HCT116 (cell line): Measurements from ENCODE around the gene C2. TPM values are rescaled to one million over a fixed set of nuclear protein-coding genes. Genes with fewer than 3 reads are reported as not detected.
A peak's percentile ranks its signal among the peaks of the same experiment; 100 is the strongest.

Experiments
- ATAC-seq: fragments of 200-7000 bp; cut with Tn5 transposase; 2 replicates; pipeline ENCODE4 v1.9.1; 2020; ENCODE audit warnings: mild to moderate bottlenecking, moderate library complexity
- BruUV-seq: library from RNA; stranded (reverse); fragments of 400-500 nt; replicated peaks from 2 replicates; lab custom pipeline; 2021; lab: Mats Ljungman, UMichigan
- CTCF ChIA-PET: fragments of 300-600 bp; sonication (Branson Sonifier 250); formaldehyde crosslinking; loops from one replicate; lab custom pipeline; 2021; ENCODE audit warnings: antibody characterized with exemption; lab: Charles Lee
- POLR2A ChIA-PET: fragments of 300-600, 350-600 bp; sonication (Branson Sonifier 250); formaldehyde crosslinking; loops from one replicate; lab custom pipeline; 2021; ENCODE audit warnings: antibody characterized with exemption; lab: Charles Lee
- RAD21 ChIA-PET, 2 experiments: fragments of 300-600 bp; sonication (Branson Sonifier 250); formaldehyde crosslinking; loops; one replicate each; lab custom pipeline; 2023; ENCODE audit warnings: low total read pairs in 2 of 2; ENCODE audit not compliant: uncharacterized antibody in 2 of 2, unreplicated experiment in 2 of 2, low non-redundant PET in 1 of 2; lab: Charles Lee
- DNase-seq: peaks from one replicate; pipeline ENCODE4 v3.0.0-alpha.2; 2010; ENCODE audit warnings: low read depth, low spot score
- H2AFZ ChIP-seq: fragments of 200-600 bp; shearing (Covaris generic), sonication (generic); 2 replicates; pipeline ENCODE4 v1.6.1; 2017; ENCODE audit warnings: low read depth, mixed run types, mixed read lengths, antibody characterized with exemption, low read length; ENCODE audit not compliant: poor library complexity, severe bottlenecking
- H3K27ac ChIP-seq: 2 replicates; pipeline ENCODE4 v1.5.1; 2012; ENCODE audit warnings: low read depth, low read length
- H3K27me3 ChIP-seq: fragments of 200-600 bp; sonication (generic); 2 replicates; pipeline ENCODE4 v1.6.1; 2016; ENCODE audit warnings: mixed run types, low read length, mixed read lengths; ENCODE audit not compliant: insufficient read depth
- H3K36me3 ChIP-seq, 2 experiments: fragments of 200-500 bp in 1 of 2; fragments of 200-600 bp in 1 of 2; sonication (Bioruptor generic) in 1 of 2; sonication (generic) in 1 of 2; 2 replicates each; pipeline versions ENCODE4 v1.5.1 to v1.6.1; 2014 to 2016; ENCODE audit warnings: low read length in 2 of 2, inconsistent platforms in 1 of 2, mixed read lengths in 1 of 2, mixed run types in 1 of 2; ENCODE audit not compliant: insufficient read depth in 2 of 2, control insufficient read depth in 1 of 2
- H3K4me1 ChIP-seq, 2 experiments: fragments of 200-600 bp in 1 of 2; sonication (generic) in 1 of 2; 2 replicates each; pipeline versions ENCODE4 v1.5.1 to v1.6.1; 2012 to 2017; ENCODE audit warnings: low read length in 2 of 2, inconsistent platforms in 1 of 2, mild to moderate bottlenecking in 1 of 2, mixed read lengths in 1 of 2, mixed run types in 1 of 2, moderate library complexity in 1 of 2; ENCODE audit not compliant: insufficient read depth in 2 of 2, control insufficient read depth in 1 of 2
- H3K4me2 ChIP-seq: fragments of 200-600 bp; sonication (generic); 2 replicates; pipeline ENCODE4 v1.6.1; 2017; ENCODE audit warnings: mixed run types, low read length, mixed read lengths
- H3K4me3 ChIP-seq, 2 experiments: fragments of 200-600 bp in 1 of 2; sonication (generic) in 1 of 2; replicated peaks in 1 of 2; 2 replicates each; pipeline ENCODE4 v1.5.1; 2011 to 2016; ENCODE audit warnings: low read length in 2 of 2, control low read depth in 1 of 2, low read depth in 1 of 2, mild to moderate bottlenecking in 1 of 2, mixed read lengths in 1 of 2, mixed run types in 1 of 2
- H3K79me2 ChIP-seq: fragments of 200-600 bp; sonication (generic); 2 replicates; pipeline ENCODE4 v1.6.1; 2017; ENCODE audit warnings: mild to moderate bottlenecking, mixed run types, low read length, moderate library complexity, mixed read lengths; ENCODE audit not compliant: insufficient read depth
- H3K9ac ChIP-seq: fragments of 200-600 bp; sonication (generic); 2 replicates; pipeline ENCODE4 v1.6.1; 2016; ENCODE audit warnings: low read length, mixed read lengths
- H3K9me2 ChIP-seq: fragments of 200-600 bp; sonication (generic), shearing (Covaris generic); 2 replicates; pipeline ENCODE4 v1.6.1; 2017; ENCODE audit warnings: mixed run types, mild to moderate bottlenecking, moderate library complexity; ENCODE audit not compliant: insufficient read depth
- H3K9me3 ChIP-seq, 2 experiments: fragments of 200-500 bp in 1 of 2; fragments of 200-600 bp in 1 of 2; sonication (Bioruptor generic) in 1 of 2; sonication (generic) in 1 of 2; 2 replicates each; pipeline ENCODE4 v1.6.1; 2014 to 2017; ENCODE audit warnings: low read length in 2 of 2, mixed read lengths in 2 of 2, inconsistent platforms in 1 of 2, low read depth in 1 of 2, mild to moderate bottlenecking in 1 of 2, mixed run types in 1 of 2, moderate library complexity in 1 of 2; ENCODE audit not compliant: control insufficient read depth in 1 of 2, insufficient read depth in 1 of 2
- H4K20me1 ChIP-seq: fragments of 200-600 bp; sonication (generic), shearing (Covaris generic); 2 replicates; pipeline ENCODE4 v1.6.1; 2017; ENCODE audit warnings: mixed run types, mild to moderate bottlenecking, moderate library complexity; ENCODE audit not compliant: insufficient read depth
- CBX3 ChIP-seq: IDR thresholded peaks from 2 replicates; pipeline ENCODE4 v1.6.1; 2012; ENCODE audit warnings: low read depth
- EGR1 ChIP-seq: IDR thresholded peaks from 2 replicates; pipeline ENCODE4 v1.6.1; 2012; ENCODE audit warnings: low read depth
- ELF1 ChIP-seq: IDR thresholded peaks from 2 replicates; pipeline ENCODE4 v1.6.1; 2012; ENCODE audit warnings: low read depth, borderline replicate concordance
- EZH2 ChIP-seq: fragments of 200-600 bp; sonication (generic); IDR thresholded peaks from 2 replicates; pipeline ENCODE4 v1.6.1; 2017; ENCODE audit warnings: antibody characterized with exemption, mixed run types
- EZH2phosphoT487 ChIP-seq: fragments of 200-600 bp; IDR thresholded peaks from 2 replicates; pipeline ENCODE4 v1.6.1; 2018; ENCODE audit warnings: antibody characterized with exemption, borderline replicate concordance
- JUND ChIP-seq: IDR thresholded peaks from 2 replicates; pipeline ENCODE4 v1.6.1; 2012
- POLR2AphosphoS5 ChIP-seq: IDR thresholded peaks from 2 replicates; pipeline ENCODE4 v1.6.1; 2011; ENCODE audit warnings: mild to moderate bottlenecking, low read depth, low read length, moderate library complexity
- SIN3A ChIP-seq: IDR thresholded peaks from 2 replicates; pipeline ENCODE4 v1.6.1; 2012; ENCODE audit warnings: low read depth
- SRF ChIP-seq: IDR thresholded peaks from 2 replicates; pipeline ENCODE4 v1.6.1; 2012; ENCODE audit warnings: low read depth
- TCF7L2 ChIP-seq: IDR thresholded peaks from 2 replicates; pipeline ENCODE4 v1.7.0; 2011; ENCODE audit warnings: borderline replicate concordance, inconsistent platforms; ENCODE audit not compliant: insufficient read depth, insufficient read length; ENCODE audit errors: extremely low read depth
- YY1 ChIP-seq: IDR thresholded peaks from 2 replicates; pipeline ENCODE4 v1.6.1; 2011; ENCODE audit warnings: low read length, low read depth, moderate library complexity, mild to moderate bottlenecking; ENCODE audit not compliant: insufficient replicate concordance; ENCODE audit errors: extremely low read depth
- ZFX ChIP-seq: fragments of 450-650 bp; IDR thresholded peaks from 2 replicates; pipeline ENCODE4 v1.6.1; 2017
- ZNF274 ChIP-seq: fragments of 200-500 bp; sonication (Bioruptor generic); IDR thresholded peaks from 2 replicates; pipeline ENCODE4 v1.6.1; 2014; ENCODE audit warnings: mild to moderate bottlenecking, low read depth, low read length, inconsistent platforms
- intact Hi-C: fragments of 100-400 bp; cut with micrococcal nuclease; formaldehyde crosslinking; loops from 2 replicates; pipeline ENCODE4 v1.10.0; 2022
- total RNA-seq: library from RNA; stranded (reverse); gene quantifications from one replicate; pipeline ENCODE4 v1.2.1, GENCODE V29; 2021; ENCODE audit not compliant: unreplicated experiment
- TF ChIP-seq, protein P1 (sequence below), 3 experiments: fragments of 200-600 bp in 1 of 3; sonication (generic) in 1 of 3; IDR thresholded peaks in 2 of 3; conservative IDR thresholded peaks in 1 of 3; 2 replicates each; pipeline ENCODE4 v1.5.1; 2012 to 2017; ENCODE audit warnings: low read depth in 2 of 3, low read length in 2 of 3, antibody characterized with exemption in 1 of 3, borderline replicate concordance in 1 of 3, control low read depth in 1 of 3, mild to moderate bottlenecking in 1 of 3, mixed read lengths in 1 of 3, mixed run types in 1 of 3, moderate library complexity in 1 of 3; ENCODE audit not compliant: insufficient read depth in 1 of 3

C2 gene
- total RNA-seq, 1 experiment from 2014 or later: 3.1 TPM

DNA sequence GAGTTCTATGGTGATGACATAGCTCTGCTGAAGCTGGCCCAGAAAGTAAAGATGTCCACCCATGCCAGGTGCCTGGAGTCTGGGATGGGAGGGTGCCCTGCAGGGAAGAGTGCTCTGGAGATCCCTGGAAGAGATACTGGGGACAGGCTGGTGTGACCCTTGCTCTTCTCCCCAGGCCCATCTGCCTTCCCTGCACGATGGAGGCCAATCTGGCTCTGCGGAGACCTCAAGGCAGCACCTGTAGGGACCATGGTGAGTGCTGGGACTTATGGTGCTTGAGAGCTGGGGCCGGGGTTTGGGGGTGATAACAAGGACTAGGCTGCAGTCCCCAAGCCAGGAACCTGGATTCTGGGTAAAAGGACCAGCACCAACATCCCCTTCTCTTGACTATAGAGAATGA is 16.2 kb downstream of the C2 start:
- H3K27me3 ChIP-seq: no peaks in the 10 kb centered on the region
- no peak for ATAC-seq
- CTCF ChIA-PET: interaction anchor here (1.3 kb wide), 1 partner anchor 8 kb away, joined by 5 read pairs; no protein-coding TSS in a partner anchor
- no peak overlapping the region for H3K27ac ChIP-seq
- no peaks in the 10 kb centered on the region for H4K20me1 ChIP-seq
- H3K79me2 ChIP-seq: no peaks in the 10 kb centered on the region
- RAD21 ChIA-PET: no interaction called here
- POLR2A ChIA-PET: no interaction called here
- H3K4me1 ChIP-seq: peaks cover 14 to 50% of the 10 kb centered on the region in 2 experiments; a peak in 3 of 4 replicates
- H3K36me3 ChIP-seq: no peaks in the 10 kb centered on the region
- no peak overlapping the region for H2AFZ ChIP-seq
- no TSS peak for BruUV-seq
- no peaks in the 10 kb centered on the region for H3K9me3 ChIP-seq
- intact Hi-C loops: no loop called here
- H3K4me2 ChIP-seq: no peak overlapping the region
- no peaks in the 10 kb centered on the region; the same call in 1 of the 2 replicates for H3K9me2 ChIP-seq
- H3K9ac ChIP-seq: no peak overlapping the region
- TF ChIP-seq CBX3: no peak
- TF ChIP-seq, protein P1, sequence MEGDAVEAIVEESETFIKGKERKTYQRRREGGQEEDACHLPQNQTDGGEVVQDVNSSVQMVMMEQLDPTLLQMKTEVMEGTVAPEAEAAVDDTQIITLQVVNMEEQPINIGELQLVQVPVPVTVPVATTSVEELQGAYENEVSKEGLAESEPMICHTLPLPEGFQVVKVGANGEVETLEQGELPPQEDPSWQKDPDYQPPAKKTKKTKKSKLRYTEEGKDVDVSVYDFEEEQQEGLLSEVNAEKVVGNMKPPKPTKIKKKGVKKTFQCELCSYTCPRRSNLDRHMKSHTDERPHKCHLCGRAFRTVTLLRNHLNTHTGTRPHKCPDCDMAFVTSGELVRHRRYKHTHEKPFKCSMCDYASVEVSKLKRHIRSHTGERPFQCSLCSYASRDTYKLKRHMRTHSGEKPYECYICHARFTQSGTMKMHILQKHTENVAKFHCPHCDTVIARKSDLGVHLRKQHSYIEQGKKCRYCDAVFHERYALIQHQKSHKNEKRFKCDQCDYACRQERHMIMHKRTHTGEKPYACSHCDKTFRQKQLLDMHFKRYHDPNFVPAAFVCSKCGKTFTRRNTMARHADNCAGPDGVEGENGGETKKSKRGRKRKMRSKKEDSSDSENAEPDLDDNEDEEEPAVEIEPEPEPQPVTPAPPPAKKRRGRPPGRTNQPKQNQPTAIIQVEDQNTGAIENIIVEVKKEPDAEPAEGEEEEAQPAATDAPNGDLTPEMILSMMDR (IDR thresholded peaks at IDR 0.05 in 2 of 3, conservative IDR thresholded peaks at IDR 0.05 in 1 of 3; ENCODE audit: borderline replicate concordance in 1 of 3, insufficient read depth in 1 of 3, low read depth in 2 of 3, low read length in 2 of 3): no peak
- no peak for TF ChIP-seq SIN3A
- TF ChIP-seq ELF1: no peak
- TF ChIP-seq EZH2: no peak
- TF ChIP-seq POLR2AphosphoS5: no peak
- DNase-seq: no peak
- H3K4me3 ChIP-seq: no peak overlapping the region

DNA sequence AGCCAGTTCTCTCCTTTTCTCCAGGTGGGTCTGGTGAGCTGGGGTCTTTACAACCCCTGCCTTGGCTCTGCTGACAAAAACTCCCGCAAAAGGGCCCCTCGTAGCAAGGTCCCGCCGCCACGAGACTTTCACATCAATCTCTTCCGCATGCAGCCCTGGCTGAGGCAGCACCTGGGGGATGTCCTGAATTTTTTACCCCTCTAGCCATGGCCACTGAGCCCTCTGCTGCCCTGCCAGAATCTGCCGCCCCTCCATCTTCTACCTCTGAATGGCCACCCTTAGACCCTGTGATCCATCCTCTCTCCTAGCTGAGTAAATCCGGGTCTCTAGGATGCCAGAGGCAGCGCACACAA is 17.6 kb downstream of the C2 start:
- Histone ChIP-seq H3K9me2 (no peaks in the 10 kb centered on the region; the same call in 1 of the 2 replicates), H3K4me2 (peak overlapping the region; percentile 42), H2AFZ (no peak overlapping the region), H3K9ac (no peak overlapping the region), H3K4me3 (no peak overlapping the region), H3K36me3 (no peaks in the 10 kb centered on the region), H3K27ac (peak overlapping the region; percentile 1; the same call in 1 of the 2 replicates), H4K20me1 (no peaks in the 10 kb centered on the region), H3K4me1 (peaks cover 14 to 56% of the 10 kb centered on the region in 2 experiments; a peak in 3 of 4 replicates), H3K27me3 (no peaks in the 10 kb centered on the region), H3K9me3 (no peaks in the 10 kb centered on the region), H3K79me2 (no peaks in the 10 kb centered on the region)
- CTCF ChIA-PET: no interaction called here
- RAD21 ChIA-PET: no interaction called here
- intact Hi-C loops: no loop called here
- POLR2A ChIA-PET: interaction anchor here (0.8 kb wide), 1 partner anchor 21 kb away, joined by 3 read pairs; no protein-coding TSS in a partner anchor
- DNase-seq (no peak), ATAC-seq (no peak)
- BruUV-seq: no TSS peak
- TF ChIP-seq ZFX: no peak
- no peak for TF ChIP-seq EZH2phosphoT487
- TF ChIP-seq ELF1: no peak
- no peak for TF ChIP-seq SRF
- TF ChIP-seq ZNF274: no peak
- no peak for TF ChIP-seq JUND
- no peak for TF ChIP-seq EGR1
- TF ChIP-seq, protein P1 (IDR thresholded peaks at IDR 0.05 in 2 of 3, conservative IDR thresholded peaks at IDR 0.05 in 1 of 3; ENCODE audit: borderline replicate concordance in 1 of 3, insufficient read depth in 1 of 3, low read depth in 2 of 3, low read length in 2 of 3): no peak
- TF ChIP-seq EZH2: no peak
- TF ChIP-seq CBX3: no peak
- TF ChIP-seq YY1: no peak
- TF ChIP-seq TCF7L2: no peak
- TF ChIP-seq, all 23 proteins: peak for 0
